ENCODE data around the gene FEZF1.

- TF ChIP-seq CTCF (IDR thresholded peaks at IDR 0.05) (no peak), EP300 (IDR thresholded peaks at IDR 0.05) (no peak), POLR2A (IDR thresholded peaks at IDR 0.05) (no peak), POLR2AphosphoS5 (IDR thresholded peaks at IDR 0.05) (no peak)
Measured at GRCh38 chr7:122260336-122260735, 44.2 kb downstream of the FEZF1 start.

Measured in stomach (tissue), 4 donors.